HS-27A (cell line): ENCODE data around the gene CUEDC1.

Source experiments
- DNase-seq: peaks from one replicate; pipeline ENCODE4 v3.0.0-alpha.2; 2012; ENCODE audit warnings: low read depth, missing footprints

Gene CUEDC1

DNA sequence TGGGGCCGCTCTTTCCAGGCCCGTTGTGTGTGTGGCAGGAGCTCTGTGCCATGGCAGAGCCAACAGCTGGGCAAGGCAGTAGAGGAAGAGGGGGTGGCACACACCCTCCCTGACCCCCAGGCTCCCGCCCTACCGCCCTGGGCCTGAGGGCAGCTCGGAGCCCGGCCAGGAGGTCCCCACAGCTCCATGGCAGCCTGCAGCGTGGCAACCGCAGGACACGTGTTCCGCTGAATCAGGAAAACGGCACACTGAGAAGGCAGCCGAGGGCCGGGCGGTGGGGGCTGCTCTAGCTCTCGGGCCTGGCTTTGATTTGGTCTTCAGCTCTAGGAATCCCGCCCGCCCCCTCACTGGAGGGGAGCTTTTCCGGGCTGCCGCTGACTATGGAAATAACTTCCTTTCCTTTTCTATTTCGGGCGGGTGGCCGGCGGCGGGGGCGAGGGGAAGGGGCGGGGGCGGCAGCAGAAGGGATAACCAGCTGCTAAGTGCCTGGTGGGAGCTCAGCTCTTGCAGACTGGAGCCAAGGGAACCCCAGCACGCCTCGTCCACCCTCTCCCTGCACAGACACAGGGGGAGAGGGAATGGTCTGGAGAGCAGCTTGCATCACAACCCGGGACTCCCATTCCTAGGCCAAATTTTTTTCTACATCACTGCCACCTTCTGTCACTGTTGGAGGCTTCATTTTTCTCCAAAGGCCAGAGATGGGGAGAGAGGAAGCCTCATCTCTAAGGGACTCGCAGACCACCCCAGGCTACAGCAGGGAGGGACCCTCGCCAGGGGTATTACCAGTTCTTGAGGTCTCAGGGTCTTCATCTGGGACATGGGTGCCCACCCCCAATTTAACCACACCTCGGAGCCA, 80.5 kb downstream of the CUEDC1 start:
- DNase-seq: peak; percentile 86

GRCh38 chr17:57874058-57874419, 81.2 kb downstream of the CUEDC1 start:
- DNase-seq: no peak

DNA sequence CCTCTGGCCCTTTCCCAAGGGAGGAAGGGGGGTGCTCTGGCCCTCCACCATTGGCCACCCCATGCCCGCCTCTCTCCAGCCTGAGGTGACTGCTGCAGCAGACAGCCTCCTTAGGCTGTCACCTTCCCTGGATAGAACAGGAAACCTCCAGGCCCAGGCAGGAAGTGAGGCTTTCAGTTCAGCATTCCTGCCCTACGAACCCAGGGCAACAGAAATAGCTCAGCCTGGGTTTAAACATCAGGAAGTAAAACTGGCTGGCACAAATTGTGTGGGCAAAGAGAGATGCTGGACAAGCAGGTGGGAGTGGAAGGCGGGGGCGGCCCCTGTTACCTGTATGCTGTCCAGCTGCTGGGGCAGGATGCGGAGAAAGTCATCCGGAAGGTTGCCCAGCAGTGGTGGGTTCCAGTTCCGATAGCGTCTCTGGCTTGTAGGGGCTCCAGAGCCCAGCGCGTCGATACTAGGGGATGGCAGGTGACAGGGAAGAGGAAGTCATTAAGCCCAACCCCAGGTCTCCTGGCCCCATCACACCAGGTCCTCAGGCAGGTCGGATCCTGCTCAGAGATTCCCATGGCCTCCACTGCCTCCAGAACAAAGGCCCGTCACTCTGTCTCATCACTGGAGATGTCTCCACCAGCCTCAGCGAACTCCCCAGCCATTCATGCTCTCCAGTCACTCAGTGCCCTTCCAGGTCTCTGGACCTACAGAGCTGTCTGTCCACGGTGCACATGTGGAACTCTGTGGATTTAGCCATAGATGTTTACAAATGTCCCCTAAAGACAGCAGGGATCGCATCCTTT, 81.8 kb downstream of the CUEDC1 start:
- DNase-seq: no peak

DNA sequence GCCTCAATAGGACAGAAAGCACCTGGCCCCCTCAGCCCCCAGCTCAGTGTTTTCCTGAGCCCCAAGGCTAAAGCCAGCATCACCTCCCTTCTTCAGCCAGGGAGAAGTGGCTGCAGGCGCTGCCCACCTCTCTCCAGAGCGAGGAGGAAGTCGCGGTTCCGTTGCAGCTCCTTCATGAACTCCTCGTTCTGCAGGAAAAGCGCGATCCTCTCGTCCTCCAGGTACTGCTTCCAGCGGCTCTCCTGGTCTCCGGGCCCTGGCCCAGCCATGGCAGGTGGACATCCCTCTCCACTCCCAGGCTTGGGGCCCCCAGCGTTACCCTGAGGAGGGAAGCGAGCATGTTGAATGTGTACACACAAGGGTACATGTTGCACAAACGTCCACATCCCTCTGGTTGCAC, 82.7 kb downstream of the CUEDC1 start:
- no peak for DNase-seq

- no peak for DNase-seq
These were observed 83.3 kb downstream of the CUEDC1 start for GRCh38 chr17:57871863-57872262.

DNA sequence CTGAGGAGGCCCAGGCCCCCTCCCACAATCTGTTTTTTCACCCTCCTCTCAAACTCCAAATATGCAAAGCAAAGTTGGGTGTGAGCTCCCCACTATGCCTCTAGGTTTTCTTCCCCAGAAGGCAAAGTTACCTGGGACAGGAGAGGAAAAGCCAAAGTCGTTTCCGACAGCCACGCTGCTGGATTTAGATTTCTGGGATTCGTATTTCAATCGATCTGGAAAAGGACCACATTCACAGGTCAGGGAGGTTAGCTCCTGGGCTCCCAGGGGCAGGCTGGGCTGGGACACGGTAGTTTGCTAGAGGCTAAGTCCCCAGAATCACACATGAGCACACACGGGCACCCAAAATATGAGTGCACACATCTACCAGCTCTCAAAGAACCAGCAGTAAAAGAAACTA, 84.1 kb downstream of the CUEDC1 start:
- DNase-seq: no peak

GRCh38 chr17:57870283-57870635, 85.0 kb downstream of the CUEDC1 start:
- no peak for DNase-seq

GRCh38 chr17:57869617-57870282, 85.5 kb downstream of the CUEDC1 start:
- DNase-seq: no peak

GRCh38 chr17:57868910-57869616, 86.1 kb downstream of the CUEDC1 start:
- DNase-seq: no peak

- DNase-seq: no peak
These were observed 87.0 kb downstream of the CUEDC1 start for GRCh38 chr17:57868007-57868909.

DNA sequence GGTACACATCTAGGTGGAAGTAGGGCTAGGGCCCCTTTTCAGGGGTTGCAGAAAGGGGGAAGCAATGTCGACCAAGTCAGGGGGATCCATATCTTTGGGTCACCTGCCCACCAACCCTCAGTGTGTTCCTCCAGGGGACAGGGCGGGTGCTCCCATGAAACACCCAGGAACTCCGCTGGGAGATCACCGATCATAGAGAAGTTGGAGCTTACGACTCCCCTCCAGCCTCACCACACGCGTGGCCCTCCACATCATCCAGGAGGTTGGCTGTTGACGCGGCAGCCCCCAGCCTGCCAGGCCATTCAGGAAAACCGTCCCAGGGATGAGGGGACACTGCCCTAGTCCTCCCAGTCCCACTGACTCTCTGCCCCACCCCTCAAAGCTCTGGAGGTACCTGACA, 88.1 kb downstream of the CUEDC1 start:
- DNase-seq: no peak

GRCh38 chr17:57866723-57867122, 88.5 kb downstream of the CUEDC1 start:
- no peak for DNase-seq

DNA sequence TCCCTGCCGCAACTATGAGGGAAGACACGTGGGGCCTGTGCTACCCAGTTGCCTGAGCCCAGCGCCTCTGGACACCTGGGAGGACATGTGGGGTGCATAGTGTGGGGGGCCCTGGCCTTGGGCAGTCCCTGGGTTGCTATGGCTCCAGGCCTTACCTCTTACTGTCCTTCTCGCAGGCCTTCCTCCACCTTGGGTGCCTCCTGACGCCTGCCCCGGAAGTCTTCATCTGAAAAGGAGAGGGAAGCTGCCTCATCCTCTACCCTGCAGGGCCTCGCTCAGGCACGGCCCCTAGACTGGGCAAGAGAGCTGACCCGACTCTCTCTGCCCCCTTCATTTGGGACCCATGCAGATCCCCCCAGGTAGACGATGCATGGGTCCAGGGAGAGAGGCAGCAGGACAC, 88.9 kb downstream of the CUEDC1 start:
- DNase-seq: no peak

DNA sequence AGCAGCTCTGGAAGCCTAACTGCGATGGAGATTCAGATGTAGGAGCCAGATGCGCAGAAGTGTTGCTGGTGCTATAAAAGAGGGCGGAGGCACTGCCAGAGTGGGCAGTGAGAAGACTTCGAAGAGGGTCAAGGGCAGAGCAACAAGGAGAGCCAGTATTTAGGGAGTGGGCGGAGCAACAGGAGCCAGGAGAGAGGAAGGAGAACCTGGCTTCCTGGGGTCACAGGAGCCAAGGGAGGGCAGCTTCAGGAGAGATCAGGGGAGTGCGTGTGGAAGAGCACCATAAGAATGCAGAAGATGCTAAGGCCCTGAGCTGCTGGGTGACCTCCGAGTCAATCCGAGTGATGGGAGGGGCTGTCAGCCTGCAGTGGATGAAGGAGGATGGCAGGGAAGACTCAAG, 90.9 kb downstream of the CUEDC1 start:
- DNase-seq: no peak

DNA sequence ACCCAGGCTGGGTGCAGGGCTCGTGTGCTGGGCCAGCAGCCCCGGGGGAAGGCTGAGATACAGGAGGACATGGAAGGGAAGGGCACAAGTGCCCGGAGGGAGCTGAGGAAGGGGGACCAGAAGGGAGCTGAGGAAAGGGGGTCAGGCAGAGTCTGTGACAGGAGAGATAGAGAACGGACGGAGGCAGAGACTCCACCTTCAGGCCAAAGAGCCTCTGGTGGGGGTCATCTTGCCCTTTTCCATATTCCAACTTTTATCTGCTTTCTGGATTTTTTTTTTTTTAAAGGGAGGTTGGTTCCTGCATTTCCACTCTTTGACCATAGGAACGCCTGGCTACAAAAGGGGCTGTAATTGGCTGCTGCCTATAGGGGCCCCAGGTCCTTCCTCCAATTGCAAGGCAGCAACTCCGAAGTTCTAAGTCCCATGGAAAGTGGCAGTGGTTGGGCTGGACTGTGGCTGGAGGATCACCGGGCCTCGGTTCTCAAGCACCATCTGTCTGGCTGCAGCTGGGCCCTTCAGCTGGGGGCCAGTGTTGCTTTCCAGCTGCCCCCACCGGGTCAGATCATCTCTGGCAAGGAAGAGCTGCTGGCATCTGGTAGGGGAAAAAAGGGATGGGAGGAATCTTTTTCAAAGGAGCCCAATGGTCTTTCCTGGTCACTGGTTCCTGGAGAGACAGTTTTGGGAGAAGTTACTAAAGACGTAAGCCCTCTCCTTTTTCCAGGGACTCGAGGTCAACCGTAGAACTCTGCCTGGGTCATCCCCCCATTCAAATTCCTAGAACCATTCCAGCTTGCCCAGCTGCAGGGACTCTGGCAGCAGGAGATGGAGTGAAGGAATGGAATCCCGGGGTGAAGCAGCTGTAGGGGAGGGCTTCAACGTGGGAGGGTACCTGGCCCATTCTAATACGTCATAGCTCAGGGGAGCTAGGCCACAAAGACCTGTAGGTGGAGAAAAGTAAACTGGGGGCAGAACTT, 92.2 kb downstream of the CUEDC1 start:
- no peak for DNase-seq

GRCh38 chr17:57861790-57862693, 93.2 kb downstream of the CUEDC1 start:
- DNase-seq: no peak

DNA sequence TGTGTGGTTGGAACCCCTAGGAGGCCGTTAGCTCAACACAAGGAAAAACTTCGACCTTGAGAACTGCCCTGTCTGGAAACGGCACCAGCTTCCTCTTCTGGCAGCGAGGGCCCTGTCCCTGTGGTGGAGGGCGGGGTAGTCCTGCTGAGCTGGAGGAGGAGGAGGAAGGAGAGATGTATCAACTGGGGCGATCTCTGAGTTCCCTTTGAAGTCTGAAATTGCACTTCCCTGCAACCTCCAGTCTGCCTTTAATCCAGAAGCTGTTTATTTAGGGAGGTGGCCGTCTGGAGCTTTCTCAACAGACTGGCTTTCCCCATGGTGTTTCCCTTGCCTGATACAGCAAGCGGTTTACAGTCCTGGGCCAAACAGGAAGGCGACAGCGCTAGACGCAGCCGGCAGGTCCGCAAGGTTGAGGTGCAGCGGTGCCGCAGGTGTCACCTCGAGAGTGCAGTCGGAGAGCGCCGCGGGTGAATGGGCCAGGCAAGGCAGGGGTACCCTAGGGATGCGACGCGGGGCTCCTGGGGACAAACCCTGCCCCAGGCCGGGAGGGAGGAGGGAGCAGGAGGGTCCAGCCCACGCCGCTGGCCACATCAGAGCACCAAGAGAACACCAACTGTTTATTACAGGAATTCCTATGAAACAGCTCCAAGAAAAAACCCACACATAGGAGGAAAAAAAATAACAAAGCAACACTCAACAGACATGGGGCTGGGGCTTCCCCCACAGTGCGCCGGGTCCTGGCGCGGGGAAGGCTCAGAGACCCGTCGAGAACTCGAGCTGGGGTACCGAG, 94.0 kb downstream of the CUEDC1 start:
- no peak for DNase-seq

GRCh38 chr17:57860414-57860999, 94.7 kb downstream of the CUEDC1 start:
- DNase-seq: no peak
